Liver (tissue), 3 donors: ENCODE data around the gene MEOX1.

Experiments used
- GABPA ChIP-seq, 2 donors: IDR thresholded peaks in 1 of 2; conservative IDR thresholded peaks in 1 of 2; 2 replicates each; pipeline ENCODE4 v1.6.1; 2016; ENCODE audit warnings: antibody characterized with exemption in 2 of 2, mild to moderate bottlenecking in 1 of 2, moderate library complexity in 1 of 2
- JUND ChIP-seq, 2 donors: IDR thresholded peaks; 2 replicates each; pipeline ENCODE4 v1.6.1; 2016; ENCODE audit warnings: antibody characterized with exemption in 2 of 2
- RAD21 ChIP-seq, 2 donors: IDR thresholded peaks; 2 replicates each; pipeline ENCODE4 v1.6.1; 2016; ENCODE audit warnings: antibody characterized with exemption in 2 of 2, mild to moderate bottlenecking in 2 of 2
- RXRA ChIP-seq, 2 donors: IDR thresholded peaks; 2 replicates each; pipeline ENCODE4 v1.6.1; 2017 to 2018; ENCODE audit warnings: antibody characterized with exemption in 2 of 2, mild to moderate bottlenecking in 1 of 2
- SP1 ChIP-seq: IDR thresholded peaks from 2 replicates; pipeline ENCODE4 v1.6.1; 2018; ENCODE audit warnings: antibody characterized with exemption, mild to moderate bottlenecking
- TAF1 ChIP-seq: conservative IDR thresholded peaks from 2 replicates; pipeline ENCODE4 v1.6.1; 2016; ENCODE audit warnings: antibody characterized with exemption, mild to moderate bottlenecking
- TF ChIP-seq, protein P1 (sequence below): fragments of 150-350 bp; IDR thresholded peaks from 2 replicates; pipeline ENCODE4 v1.5.1; 2017; ENCODE audit warnings: improper control_type of control experiment, low read depth, low read length; ENCODE audit not compliant: missing input control
- TF ChIP-seq, protein P2 (sequence below): IDR thresholded peaks from 2 replicates; pipeline ENCODE4 v1.6.1; 2016; ENCODE audit warnings: antibody characterized with exemption
- TF ChIP-seq, protein P3 (sequence below): IDR thresholded peaks from 2 replicates; pipeline ENCODE4 v1.6.1; 2016; ENCODE audit warnings: antibody characterized with exemption
- TF ChIP-seq, protein P4 (sequence below): IDR thresholded peaks from 2 replicates; pipeline ENCODE4 v1.6.1; 2016; ENCODE audit warnings: antibody characterized with exemption, mild to moderate bottlenecking
- TF ChIP-seq, protein P5 (sequence below): IDR thresholded peaks from 2 replicates; pipeline ENCODE4 v1.6.1; 2016; ENCODE audit warnings: antibody characterized with exemption
- donor health status: healthy.
- donor health status: healthy.

DNA sequence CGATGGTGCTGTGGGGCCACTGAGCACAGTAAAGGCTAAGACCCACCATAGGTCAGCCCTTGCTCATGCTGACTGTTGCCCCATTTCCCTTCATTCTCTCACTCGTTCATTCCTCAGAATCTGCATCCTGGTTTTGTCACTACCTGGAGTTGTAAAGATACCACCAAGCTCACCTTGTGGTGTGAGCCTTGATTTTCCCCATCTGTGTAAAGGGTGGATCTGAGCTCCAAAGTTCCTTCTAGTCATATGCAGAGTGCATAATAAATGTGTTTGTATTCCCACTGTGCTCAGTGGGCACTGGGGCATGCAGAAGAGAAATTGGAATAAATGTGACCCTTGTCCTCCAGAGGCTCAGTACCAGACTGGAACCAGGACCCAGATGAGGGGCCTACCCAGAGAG is 35.2 kb upstream of the MEOX1 start:
- TF ChIP-seq, protein P1, sequence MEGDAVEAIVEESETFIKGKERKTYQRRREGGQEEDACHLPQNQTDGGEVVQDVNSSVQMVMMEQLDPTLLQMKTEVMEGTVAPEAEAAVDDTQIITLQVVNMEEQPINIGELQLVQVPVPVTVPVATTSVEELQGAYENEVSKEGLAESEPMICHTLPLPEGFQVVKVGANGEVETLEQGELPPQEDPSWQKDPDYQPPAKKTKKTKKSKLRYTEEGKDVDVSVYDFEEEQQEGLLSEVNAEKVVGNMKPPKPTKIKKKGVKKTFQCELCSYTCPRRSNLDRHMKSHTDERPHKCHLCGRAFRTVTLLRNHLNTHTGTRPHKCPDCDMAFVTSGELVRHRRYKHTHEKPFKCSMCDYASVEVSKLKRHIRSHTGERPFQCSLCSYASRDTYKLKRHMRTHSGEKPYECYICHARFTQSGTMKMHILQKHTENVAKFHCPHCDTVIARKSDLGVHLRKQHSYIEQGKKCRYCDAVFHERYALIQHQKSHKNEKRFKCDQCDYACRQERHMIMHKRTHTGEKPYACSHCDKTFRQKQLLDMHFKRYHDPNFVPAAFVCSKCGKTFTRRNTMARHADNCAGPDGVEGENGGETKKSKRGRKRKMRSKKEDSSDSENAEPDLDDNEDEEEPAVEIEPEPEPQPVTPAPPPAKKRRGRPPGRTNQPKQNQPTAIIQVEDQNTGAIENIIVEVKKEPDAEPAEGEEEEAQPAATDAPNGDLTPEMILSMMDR, result no peak
- TF ChIP-seq JUND (IDR thresholded peaks at IDR 0.05) (no peak), TAF1 (no peak), RXRA (IDR thresholded peaks at IDR 0.05) (no peak), RAD21 (IDR thresholded peaks at IDR 0.05) (no peak), SP1 (no peak), GABPA (IDR thresholded peaks at IDR 0.05 in 1 of 2, conservative IDR thresholded peaks at IDR 0.05 in 1 of 2) (no peak)
- TF ChIP-seq, protein P2, sequence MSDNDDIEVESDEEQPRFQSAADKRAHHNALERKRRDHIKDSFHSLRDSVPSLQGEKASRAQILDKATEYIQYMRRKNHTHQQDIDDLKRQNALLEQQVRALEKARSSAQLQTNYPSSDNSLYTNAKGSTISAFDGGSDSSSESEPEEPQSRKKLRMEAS, result no peak
- TF ChIP-seq, protein P3, sequence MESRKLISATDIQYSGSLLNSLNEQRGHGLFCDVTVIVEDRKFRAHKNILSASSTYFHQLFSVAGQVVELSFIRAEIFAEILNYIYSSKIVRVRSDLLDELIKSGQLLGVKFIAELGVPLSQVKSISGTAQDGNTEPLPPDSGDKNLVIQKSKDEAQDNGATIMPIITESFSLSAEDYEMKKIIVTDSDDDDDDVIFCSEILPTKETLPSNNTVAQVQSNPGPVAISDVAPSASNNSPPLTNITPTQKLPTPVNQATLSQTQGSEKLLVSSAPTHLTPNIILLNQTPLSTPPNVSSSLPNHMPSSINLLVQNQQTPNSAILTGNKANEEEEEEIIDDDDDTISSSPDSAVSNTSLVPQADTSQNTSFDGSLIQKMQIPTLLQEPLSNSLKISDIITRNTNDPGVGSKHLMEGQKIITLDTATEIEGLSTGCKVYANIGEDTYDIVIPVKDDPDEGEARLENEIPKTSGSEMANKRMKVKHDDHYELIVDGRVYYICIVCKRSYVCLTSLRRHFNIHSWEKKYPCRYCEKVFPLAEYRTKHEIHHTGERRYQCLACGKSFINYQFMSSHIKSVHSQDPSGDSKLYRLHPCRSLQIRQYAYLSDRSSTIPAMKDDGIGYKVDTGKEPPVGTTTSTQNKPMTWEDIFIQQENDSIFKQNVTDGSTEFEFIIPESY, result no peak
- TF ChIP-seq, protein P4, sequence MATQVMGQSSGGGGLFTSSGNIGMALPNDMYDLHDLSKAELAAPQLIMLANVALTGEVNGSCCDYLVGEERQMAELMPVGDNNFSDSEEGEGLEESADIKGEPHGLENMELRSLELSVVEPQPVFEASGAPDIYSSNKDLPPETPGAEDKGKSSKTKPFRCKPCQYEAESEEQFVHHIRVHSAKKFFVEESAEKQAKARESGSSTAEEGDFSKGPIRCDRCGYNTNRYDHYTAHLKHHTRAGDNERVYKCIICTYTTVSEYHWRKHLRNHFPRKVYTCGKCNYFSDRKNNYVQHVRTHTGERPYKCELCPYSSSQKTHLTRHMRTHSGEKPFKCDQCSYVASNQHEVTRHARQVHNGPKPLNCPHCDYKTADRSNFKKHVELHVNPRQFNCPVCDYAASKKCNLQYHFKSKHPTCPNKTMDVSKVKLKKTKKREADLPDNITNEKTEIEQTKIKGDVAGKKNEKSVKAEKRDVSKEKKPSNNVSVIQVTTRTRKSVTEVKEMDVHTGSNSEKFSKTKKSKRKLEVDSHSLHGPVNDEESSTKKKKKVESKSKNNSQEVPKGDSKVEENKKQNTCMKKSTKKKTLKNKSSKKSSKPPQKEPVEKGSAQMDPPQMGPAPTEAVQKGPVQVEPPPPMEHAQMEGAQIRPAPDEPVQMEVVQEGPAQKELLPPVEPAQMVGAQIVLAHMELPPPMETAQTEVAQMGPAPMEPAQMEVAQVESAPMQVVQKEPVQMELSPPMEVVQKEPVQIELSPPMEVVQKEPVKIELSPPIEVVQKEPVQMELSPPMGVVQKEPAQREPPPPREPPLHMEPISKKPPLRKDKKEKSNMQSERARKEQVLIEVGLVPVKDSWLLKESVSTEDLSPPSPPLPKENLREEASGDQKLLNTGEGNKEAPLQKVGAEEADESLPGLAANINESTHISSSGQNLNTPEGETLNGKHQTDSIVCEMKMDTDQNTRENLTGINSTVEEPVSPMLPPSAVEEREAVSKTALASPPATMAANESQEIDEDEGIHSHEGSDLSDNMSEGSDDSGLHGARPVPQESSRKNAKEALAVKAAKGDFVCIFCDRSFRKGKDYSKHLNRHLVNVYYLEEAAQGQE, result no peak
- TF ChIP-seq, protein P5, sequence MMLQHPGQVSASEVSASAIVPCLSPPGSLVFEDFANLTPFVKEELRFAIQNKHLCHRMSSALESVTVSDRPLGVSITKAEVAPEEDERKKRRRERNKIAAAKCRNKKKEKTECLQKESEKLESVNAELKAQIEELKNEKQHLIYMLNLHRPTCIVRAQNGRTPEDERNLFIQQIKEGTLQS, result no peak
